Activated CD4-positive, alpha-beta T cell treated with anti-CD3 and anti-CD28 coated beads, Interleukin-2, amount 50 U/mL, for 16 hours (primary cell): Measurements from ENCODE around the gene CDKN2A.

Experiments
- DNase-seq: peaks from one replicate; pipeline ENCODE4 v3.0.0-alpha.2; 2020

CDKN2A gene

DNA sequence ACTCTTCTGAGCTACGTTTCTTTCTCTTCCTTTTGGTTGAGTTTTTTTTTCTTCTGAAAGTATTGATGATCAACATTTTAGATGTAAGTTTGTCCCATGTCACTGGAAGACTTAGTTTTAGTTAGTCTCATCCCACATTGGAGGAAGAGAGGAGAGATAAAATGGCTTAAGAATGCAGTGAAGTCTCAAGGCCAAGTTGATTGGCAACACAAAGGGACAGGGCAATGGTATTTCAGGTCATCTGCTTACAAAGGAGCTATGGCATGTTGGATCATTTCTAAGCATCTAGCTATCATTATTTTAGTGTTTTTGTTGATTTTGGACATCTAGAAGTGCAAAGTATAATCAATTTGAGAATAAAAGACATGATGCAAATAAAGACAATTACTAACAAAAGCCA is 58.6 kb downstream of the CDKN2A start:
- no peak for DNase-seq

DNA sequence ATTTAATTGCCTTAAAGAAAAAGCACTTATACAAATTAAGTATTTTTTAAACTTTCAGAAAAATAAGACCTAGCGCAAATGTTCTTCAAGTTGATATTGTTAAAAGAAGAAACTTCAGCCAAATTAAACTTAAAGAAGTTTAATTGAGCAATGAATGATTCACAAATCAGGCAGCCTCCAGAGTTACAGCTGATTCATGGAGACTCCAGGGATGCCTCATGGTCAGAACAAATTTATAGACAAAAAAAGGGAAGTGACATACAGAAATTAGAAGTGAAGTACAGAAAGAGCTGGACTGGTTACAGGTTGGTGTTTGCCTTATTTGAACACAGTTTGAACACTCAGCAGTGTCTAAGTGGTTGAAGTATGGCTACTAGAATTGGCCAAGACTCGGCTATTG is 60.3 kb downstream of the CDKN2A start:
- DNase-seq, result no peak

DNA sequence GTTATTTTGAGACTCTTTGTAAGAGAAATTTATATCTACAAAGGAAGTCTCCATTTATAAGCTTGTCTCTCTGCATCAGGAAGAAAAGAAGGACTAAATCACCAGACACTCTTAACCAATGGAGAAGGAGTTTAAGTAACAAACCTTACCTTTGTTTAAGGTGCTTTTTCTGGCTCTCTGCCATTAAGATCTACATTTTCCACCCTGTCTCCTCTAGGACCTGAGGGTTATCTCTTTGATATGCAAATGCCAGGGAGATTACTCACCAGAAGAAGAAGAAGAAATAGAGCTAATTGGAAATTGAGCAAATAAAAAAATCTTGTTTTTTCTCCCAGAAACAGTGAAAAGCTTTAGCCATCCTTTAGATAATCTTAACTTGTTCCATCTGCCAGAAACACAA is 60.9 kb downstream of the CDKN2A start:
- DNase-seq, result no peak

DNA sequence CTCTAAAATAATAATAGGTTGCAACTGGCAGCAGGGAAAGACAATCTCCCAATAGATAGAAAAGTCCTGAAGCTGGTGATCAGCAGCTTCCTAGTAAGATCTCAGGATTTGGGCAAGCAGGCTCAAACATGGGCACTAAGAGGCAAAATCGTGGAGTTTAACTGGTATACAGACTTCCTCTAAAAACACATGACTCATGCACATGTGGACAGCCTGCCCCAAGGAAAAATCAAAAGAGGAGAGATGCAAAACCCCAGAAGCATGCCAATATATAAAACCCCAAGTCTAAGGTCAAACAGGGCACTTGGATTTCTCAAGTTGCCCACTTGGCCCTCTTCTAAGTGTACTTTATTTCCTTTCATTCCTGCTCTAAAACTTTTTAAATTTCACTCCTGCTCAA is 62.8 kb downstream of the CDKN2A start:
- DNase-seq, result no peak

DNA sequence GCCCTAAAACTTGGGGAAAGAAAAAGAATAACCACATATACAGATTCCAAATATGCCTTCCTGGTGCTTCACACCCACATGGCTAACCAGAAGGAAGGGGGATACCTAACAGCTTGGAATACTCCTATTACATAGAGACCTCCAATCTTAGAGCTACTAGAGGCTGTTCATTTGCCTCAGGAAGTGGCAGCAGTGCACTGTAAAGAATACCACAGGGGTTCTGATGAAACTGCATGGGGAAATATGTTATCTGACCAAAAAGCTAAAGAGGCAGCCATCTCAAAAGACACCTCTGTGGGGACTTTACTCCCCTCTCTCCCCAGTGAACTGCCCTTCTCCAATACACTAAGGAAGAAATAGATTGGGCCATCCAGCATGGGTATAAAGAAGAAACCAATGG is 66.4 kb downstream of the CDKN2A start:
- no peak for DNase-seq

DNA sequence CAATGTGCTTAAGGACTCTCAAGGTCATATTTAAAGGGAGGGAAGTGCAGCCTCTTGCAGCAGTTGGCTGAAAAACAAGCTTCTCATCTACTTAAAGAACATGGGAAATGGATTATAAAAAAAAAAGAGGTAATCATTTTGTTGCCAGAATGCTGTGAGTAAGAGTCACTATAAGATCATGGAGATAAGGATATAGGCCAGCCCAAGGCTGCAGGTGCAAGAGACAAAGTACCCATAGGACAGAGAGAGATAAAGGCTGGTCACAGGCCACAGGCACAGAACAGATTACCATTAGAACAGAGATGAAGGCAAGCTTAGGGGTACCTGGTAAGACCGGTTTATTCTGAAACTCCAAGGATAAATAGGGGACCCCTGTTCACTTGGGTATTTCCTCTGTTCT is 70.5 kb downstream of the CDKN2A start:
- DNase-seq, result no peak

DNA sequence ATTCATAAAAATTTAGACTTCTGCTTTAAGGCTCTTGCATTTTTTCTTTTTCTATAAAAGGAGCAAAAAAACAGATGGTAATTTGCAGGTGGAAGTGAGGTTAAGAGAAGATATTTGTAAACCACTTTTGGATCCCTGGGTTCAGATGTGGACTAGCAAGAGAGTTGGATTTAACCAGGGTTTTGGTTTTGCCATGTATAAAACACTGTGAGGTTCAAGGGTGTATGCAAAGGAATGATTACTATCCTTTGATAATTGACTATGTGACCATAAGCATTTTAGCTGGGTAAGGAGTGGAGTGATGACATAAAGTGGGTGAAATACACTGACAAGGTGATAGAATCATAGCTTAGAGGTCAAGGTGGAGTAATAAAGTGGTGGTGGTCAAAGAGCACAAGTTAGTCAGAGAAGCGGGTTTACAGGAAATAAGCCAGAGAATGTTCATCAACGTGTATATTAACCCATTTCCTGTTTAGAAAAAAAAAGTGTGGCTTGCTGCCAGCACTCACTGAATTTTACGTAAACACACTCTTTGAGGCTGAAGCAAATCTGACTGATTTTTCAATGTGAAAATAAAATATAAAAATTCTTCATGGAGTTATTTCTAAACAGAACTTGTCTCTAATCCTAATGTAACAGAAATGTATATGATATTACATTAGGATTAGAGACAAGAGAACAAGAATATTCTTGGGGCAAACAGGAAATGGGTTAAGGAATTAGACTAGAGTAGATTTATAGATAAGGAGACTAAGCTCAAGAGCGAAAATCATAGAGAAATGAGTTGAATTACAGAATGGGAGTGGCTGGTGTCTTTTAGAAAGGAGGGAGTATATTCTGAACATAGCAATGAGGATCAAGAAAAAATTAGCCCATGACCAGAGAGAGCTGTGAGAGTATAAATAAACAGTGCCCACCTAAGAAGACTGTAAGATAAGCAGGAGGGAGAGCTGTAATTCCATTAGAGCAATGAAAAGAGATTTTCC is 74.5 kb downstream of the CDKN2A start:
- peak; percentile 62 for DNase-seq
